Calu3 (cell line): Measurements from ENCODE around the gene MPV17L2. TPM values are rescaled to one million over a fixed set of nuclear protein-coding genes. Genes with fewer than 3 reads are reported as not detected.

Experiments
- BruUV-seq: library from RNA; stranded (reverse); fragments of 400-500 nt; replicated peaks from 2 replicates; lab custom pipeline; 2021; lab: Mats Ljungman, UMichigan
- CTCF ChIA-PET: fragments of 300-600 bp; sonication (Branson Sonifier 250); formaldehyde crosslinking; loops from one replicate; lab custom pipeline; 2022; ENCODE audit warnings: antibody characterized with exemption; lab: Charles Lee
- DNase-seq: peaks from one replicate; pipeline ENCODE4 v3.0.0; 2022
- H3K27ac Mint-ChIP-seq: one replicate; pipeline ENCODE4 v1.8.0; 2022; ENCODE audit warnings: mixed read lengths; ENCODE audit not compliant: unreplicated experiment
- H3K27me3 Mint-ChIP-seq: one replicate; pipeline ENCODE4 v1.8.0; 2022; ENCODE audit warnings: mixed read lengths; ENCODE audit not compliant: unreplicated experiment
- H3K36me3 Mint-ChIP-seq: one replicate; pipeline ENCODE4 v1.8.0; 2022; ENCODE audit warnings: mild to moderate bottlenecking, moderate library complexity, mixed read lengths; ENCODE audit not compliant: insufficient read depth, unreplicated experiment
- H3K4me1 Mint-ChIP-seq: one replicate; pipeline ENCODE4 v1.8.0; 2022; ENCODE audit warnings: mild to moderate bottlenecking, low read depth, mixed read lengths; ENCODE audit not compliant: unreplicated experiment
- H3K4me3 Mint-ChIP-seq: one replicate; pipeline ENCODE4 v1.8.0; 2022; ENCODE audit warnings: mild to moderate bottlenecking, low read depth, moderate library complexity, mixed read lengths; ENCODE audit not compliant: unreplicated experiment
- H3K9me3 Mint-ChIP-seq: one replicate; pipeline ENCODE4 v1.8.0; 2022; ENCODE audit warnings: low read depth, mixed read lengths; ENCODE audit not compliant: unreplicated experiment
- CTCF ChIP-seq: fragments of 200-600 bp; IDR thresholded peaks from one replicate; pipeline ENCODE4 v1.8.0; 2022; ENCODE audit warnings: antibody characterized with exemption; ENCODE audit not compliant: unreplicated experiment
- intact Hi-C: fragments of 100-400 bp; cut with micrococcal nuclease; formaldehyde crosslinking; loops from one replicate; pipeline ENCODE4 v1.10.0; 2022; ENCODE audit not compliant: unreplicated experiment
- total RNA-seq: library from RNA; stranded (reverse); gene quantifications from 2 replicates; pipeline ENCODE4 v1.2.3, GENCODE V29; 2022

Gene MPV17L2
- total RNA-seq, 1 experiment from 2014 or later = 10.9 TPM

- CTCF ChIA-PET = interaction anchor here (0.9 to 2.2 kb wide), 3 partner anchors 12 to 48 kb away, joined by 4 to 7 read pairs (median 5); no protein-coding TSS in a partner anchor
- no peaks in the 10 kb centered on the region for H3K9me3 Mint-ChIP-seq
- peak overlapping the region; percentile 79 for H3K27ac Mint-ChIP-seq
- H3K4me3 Mint-ChIP-seq = peak overlapping the region; percentile 90
- H3K4me1 Mint-ChIP-seq = no peaks in the 10 kb centered on the region
- H3K27me3 Mint-ChIP-seq = no peaks in the 10 kb centered on the region
- TF ChIP-seq CTCF = no peak
- intact Hi-C loops = no loop called here
- no TSS peak for BruUV-seq
- DNase-seq = no peak
- peaks cover 24% of the 10 kb centered on the region for H3K36me3 Mint-ChIP-seq
These were observed 10.4 kb downstream of the MPV17L2 start for GRCh38 chr19:18203408-18203862.

GRCh38 chr19:18203863-18204393, 10.9 kb downstream of the MPV17L2 start, which contains the start of gene RAB3A:
Gene RAB3A (minus strand): TSS chr19:18204042. CDS start chr19:18202740, 1,302 bp downstream.
- peak within 1 kb of the TSS; percentile 90 for H3K4me3 Mint-ChIP-seq
- H3K4me1 Mint-ChIP-seq = no peaks in the 10 kb centered on the region
- no peaks in the 10 kb centered on the region for H3K27me3 Mint-ChIP-seq
- CTCF ChIA-PET = interaction anchor here (0.9 to 2.2 kb wide), 3 partner anchors 12 to 48 kb away, joined by 4 to 7 read pairs (median 5); no protein-coding TSS in a partner anchor
- H3K27ac Mint-ChIP-seq = peak within 1 kb of the TSS; percentile 79
- peaks cover 23% of the 10 kb centered on the region for H3K36me3 Mint-ChIP-seq
- no peak for TF ChIP-seq CTCF
- BruUV-seq = no TSS peak
- H3K9me3 Mint-ChIP-seq = no peaks in the 10 kb centered on the region
- peak; percentile 97 for DNase-seq
- intact Hi-C loops = no loop called here

- no peaks in the 10 kb centered on the region for H3K9me3 Mint-ChIP-seq
- H3K27ac Mint-ChIP-seq = peak overlapping the region; percentile 79
- CTCF ChIA-PET = interaction anchor here (0.9 to 2.2 kb wide), 4 partner anchors 12 to 47 kb away, joined by 3 to 7 read pairs (median 4); partner anchors contain the start of gene MPV17L2
- intact Hi-C loops = loop anchor here (5.0 kb wide), 1 partner anchor 48 kb away; no protein-coding TSS in a partner anchor
- peaks cover 3% of the 10 kb centered on the region for H3K27me3 Mint-ChIP-seq
- no peak for TF ChIP-seq CTCF
- peak overlapping the region; percentile 90 for H3K4me3 Mint-ChIP-seq
- H3K36me3 Mint-ChIP-seq = peaks cover 23% of the 10 kb centered on the region
- peak; percentile 51 for DNase-seq
- no TSS peak for BruUV-seq
- H3K4me1 Mint-ChIP-seq = no peaks in the 10 kb centered on the region
These were observed 11.6 kb downstream of the MPV17L2 start for GRCh38 chr19:18204394-18205199.

GRCh38 chr19:18205200-18205892, 12.3 kb downstream of the MPV17L2 start:
- H3K9me3 Mint-ChIP-seq = no peaks in the 10 kb centered on the region
- H3K27ac Mint-ChIP-seq = peak overlapping the region; percentile 79
- intact Hi-C loops = loop anchor here (5.0 kb wide), 1 partner anchor 47 kb away; no protein-coding TSS in a partner anchor
- peaks cover 23% of the 10 kb centered on the region for H3K36me3 Mint-ChIP-seq
- CTCF ChIA-PET = interaction anchor here (0.9 to 2.2 kb wide), 2 partner anchors 13 to 46 kb away, joined by 3 to 7 read pairs; partner anchors contain the start of gene MPV17L2
- H3K4me1 Mint-ChIP-seq = no peaks in the 10 kb centered on the region
- no TSS peak for BruUV-seq
- H3K4me3 Mint-ChIP-seq = peak overlapping the region; percentile 90
- H3K27me3 Mint-ChIP-seq = peaks cover 10% of the 10 kb centered on the region
- DNase-seq = peak; percentile 23
- no peak for TF ChIP-seq CTCF
